IMR-90 (cell line): ENCODE results near the gene XKR3. TPM values are rescaled to one million over a fixed set of nuclear protein-coding genes. Genes with fewer than 3 reads are reported as not detected.

Experiments
- ATAC-seq: fragments of 200-7000 bp; cut with Tn5 transposase; 2 replicates; pipeline ENCODE4 v1.9.1; 2020; ENCODE audit warnings: low read depth, mild to moderate bottlenecking, moderate library complexity
- BruUV-seq: library from RNA; stranded (reverse); fragments of 400-500 nt; replicated peaks from 2 replicates; lab custom pipeline; 2021; lab: Mats Ljungman, UMichigan
- CTCF ChIA-PET: fragments of 300-600 bp; formaldehyde crosslinking; extraction: SDS; loops from one replicate; lab custom pipeline; 2021; ENCODE audit warnings: antibody characterized with exemption; lab: Yijun Ruan, JAX
- POLR2A ChIA-PET: fragments of 300-600 bp; sonication (Branson Sonifier 250); formaldehyde crosslinking; loops from one replicate; lab custom pipeline; 2022; ENCODE audit warnings: antibody characterized with exemption; ENCODE audit not compliant: unreplicated experiment; lab: Charles Lee
- DNase-seq: peaks from one replicate; pipeline ENCODE4 v3.0.0; 2013
- H2AFZ ChIP-seq: replicated peaks from 2 replicates; pipeline ENCODE3; 2013; ENCODE audit warnings: low read length, mild to moderate bottlenecking; ENCODE audit not compliant: poor library complexity
- H2AK5ac ChIP-seq: 2 replicates; pipeline ENCODE4 v1.6.1; 2013; ENCODE audit warnings: low read depth, low read length, inconsistent platforms
- H2AK9ac ChIP-seq: replicated peaks from 2 replicates; pipeline ENCODE3; 2013; ENCODE audit warnings: mild to moderate bottlenecking, low read depth, low read length, moderate library complexity; ENCODE audit not compliant: poor library complexity
- H2BK120ac ChIP-seq: 2 replicates; pipeline ENCODE4 v1.6.1; 2013; ENCODE audit warnings: low read depth, low read length, inconsistent platforms
- H2BK15ac ChIP-seq: 3 replicates; pipeline ENCODE4 v1.6.1; 2013; ENCODE audit warnings: low read depth, low read length, inconsistent platforms
- H2BK20ac ChIP-seq: 2 replicates; pipeline ENCODE4 v1.6.1; 2013; ENCODE audit warnings: low read depth, mild to moderate bottlenecking, inconsistent platforms, low read length, moderate library complexity
- H2BK5ac ChIP-seq: 2 replicates; pipeline ENCODE4 v1.6.1; 2013; ENCODE audit warnings: mild to moderate bottlenecking, low read depth, low read length, inconsistent platforms; ENCODE audit not compliant: poor library complexity, severe bottlenecking
- H3K14ac ChIP-seq: replicated peaks from 2 replicates; pipeline ENCODE4 v1.6.1; 2013; ENCODE audit warnings: low read depth, low read length, inconsistent platforms
- H3K18ac ChIP-seq: 2 replicates; pipeline ENCODE4 v1.6.1; 2013; ENCODE audit warnings: low read depth, low read length, control low read depth
- H3K23ac ChIP-seq: 2 replicates; pipeline ENCODE4 v1.6.1; 2013; ENCODE audit warnings: low read depth, low read length, inconsistent platforms
- H3K27ac ChIP-seq: 2 replicates; pipeline ENCODE4 v1.5.1; 2013; ENCODE audit warnings: mild to moderate bottlenecking, control low read depth, low read length; ENCODE audit not compliant: insufficient read depth
- H3K27me3 ChIP-seq: 2 replicates; pipeline ENCODE4 v1.6.1; 2013; ENCODE audit warnings: low read length; ENCODE audit not compliant: control insufficient read depth, insufficient read depth
- H3K36me3 ChIP-seq: 2 replicates; pipeline ENCODE4 v1.6.1; 2013; ENCODE audit warnings: low read length, mixed read lengths; ENCODE audit not compliant: control insufficient read depth, insufficient read depth
- H3K4ac ChIP-seq: 2 replicates; pipeline ENCODE4 v1.6.1; 2013; ENCODE audit warnings: low read depth, low read length, inconsistent platforms
- H3K4me1 ChIP-seq: 2 replicates; pipeline ENCODE4 v1.6.1; 2013; ENCODE audit warnings: low read length, mixed read lengths; ENCODE audit not compliant: control insufficient read depth, insufficient read depth
- H3K4me2 ChIP-seq: 2 replicates; pipeline ENCODE4 v1.6.1; 2013; ENCODE audit warnings: low read depth, mild to moderate bottlenecking, control low read depth, low read length, moderate library complexity
- H3K4me3 ChIP-seq: 2 replicates; pipeline ENCODE4 v1.5.1; 2013; ENCODE audit warnings: low read depth, mild to moderate bottlenecking, control low read depth, low read length, moderate library complexity; ENCODE audit not compliant: insufficient read depth
- H3K56ac ChIP-seq: 2 replicates; pipeline ENCODE4 v1.6.1; 2013; ENCODE audit warnings: low read length, inconsistent platforms; ENCODE audit not compliant: insufficient read depth; ENCODE audit errors: extremely low read depth
- H3K79me1 ChIP-seq, 2 experiments: 2 replicates each; pipeline ENCODE4 v1.6.1; 2013; ENCODE audit warnings: low read length in 2 of 2, inconsistent platforms in 1 of 2, low read depth in 1 of 2
- H3K9ac ChIP-seq: 2 replicates; pipeline ENCODE4 v1.6.1; 2013; ENCODE audit warnings: low read depth, low read length, control low read depth
- H3K9me1 ChIP-seq: 2 replicates; pipeline ENCODE4 v1.6.1; 2013; ENCODE audit warnings: low read length, inconsistent platforms; ENCODE audit not compliant: insufficient read depth
- H3K9me3 ChIP-seq: 2 replicates; pipeline ENCODE4 v1.6.1; 2013; ENCODE audit warnings: low read length; ENCODE audit not compliant: control insufficient read depth, insufficient read depth
- H4K20me1 ChIP-seq: 2 replicates; pipeline ENCODE4 v1.6.1; 2013; ENCODE audit warnings: low read length, inconsistent platforms; ENCODE audit not compliant: insufficient read depth
- H4K5ac ChIP-seq: 2 replicates; pipeline ENCODE4 v1.6.1; 2013; ENCODE audit warnings: mild to moderate bottlenecking, low read depth, low read length, control low read depth
- H4K8ac ChIP-seq, 2 experiments: 2 replicates each; pipeline ENCODE4 v1.6.1; 2013; ENCODE audit warnings: low read depth in 2 of 2, low read length in 2 of 2, control low read depth in 1 of 2, inconsistent platforms in 1 of 2
- H4K91ac ChIP-seq: 2 replicates; pipeline ENCODE4 v1.6.1; 2013; ENCODE audit warnings: low read depth, low read length, inconsistent platforms; ENCODE audit not compliant: insufficient read depth
- BHLHE40 ChIP-seq: fragments of 150-350 bp; IDR thresholded peaks from 2 replicates; pipeline ENCODE4 v1.6.1; 2016; ENCODE audit warnings: mild to moderate bottlenecking, low read depth, low read length
- CEBPB ChIP-seq: IDR thresholded peaks from 2 replicates; pipeline ENCODE4 v1.6.1; 2012; ENCODE audit warnings: low read depth, low read length, improper control_type of control experiment
- CHD1 ChIP-seq: IDR thresholded peaks from 2 replicates; pipeline ENCODE4 v1.6.1; 2012; ENCODE audit warnings: low read depth, low read length, improper control_type of control experiment
- CTCF ChIP-seq: conservative IDR thresholded peaks from 2 replicates; pipeline ENCODE4 v1.5.1; 2012; ENCODE audit warnings: mild to moderate bottlenecking, low read depth, low read length, improper control_type of control experiment
- ELK1 ChIP-seq: fragments of 150-350 bp; IDR thresholded peaks from 2 replicates; pipeline ENCODE4 v1.6.1; 2016; ENCODE audit warnings: low read depth, mild to moderate bottlenecking, low read length, moderate library complexity, borderline replicate concordance
- FOS ChIP-seq: fragments of 150-350 bp; IDR thresholded peaks from 2 replicates; pipeline ENCODE4 v1.6.1; 2016; ENCODE audit warnings: low read depth, low read length
- MAFK ChIP-seq: IDR thresholded peaks from 2 replicates; pipeline ENCODE4 v1.6.1; 2012; ENCODE audit warnings: low read depth, low read length, improper control_type of control experiment
- MAZ ChIP-seq: IDR thresholded peaks from 2 replicates; pipeline ENCODE4 v1.6.1; 2012; ENCODE audit warnings: low read depth, mild to moderate bottlenecking, low read length, improper control_type of control experiment, moderate library complexity, borderline replicate concordance
- MXI1 ChIP-seq: IDR thresholded peaks from 2 replicates; pipeline ENCODE4 v1.6.1; 2012; ENCODE audit warnings: low read depth, mild to moderate bottlenecking, low read length, moderate library complexity, borderline replicate concordance
- NFE2L2 ChIP-seq: fragments of 150-350 bp; IDR thresholded peaks from 2 replicates; pipeline ENCODE4 v1.6.1; 2016; ENCODE audit warnings: low read depth, mild to moderate bottlenecking, low read length
- POLR2A ChIP-seq: IDR thresholded peaks from 2 replicates; pipeline ENCODE4 v1.6.1; 2012; ENCODE audit warnings: mild to moderate bottlenecking, low read depth, low read length
- RAD21 ChIP-seq: IDR thresholded peaks from 2 replicates; pipeline ENCODE4 v1.6.1; 2012; ENCODE audit warnings: low read length, improper control_type of control experiment
- RCOR1 ChIP-seq: IDR thresholded peaks from 2 replicates; pipeline ENCODE4 v1.6.1; 2012; ENCODE audit warnings: mild to moderate bottlenecking, low read length, improper control_type of control experiment; ENCODE audit not compliant: insufficient replicate concordance
- RFX5 ChIP-seq: IDR thresholded peaks from 2 replicates; pipeline ENCODE4 v1.8.0; 2012; ENCODE audit warnings: low read depth, mild to moderate bottlenecking, low read length, moderate library complexity
- SMC3 ChIP-seq: fragments of 150-350 bp; IDR thresholded peaks from 2 replicates; pipeline ENCODE4 v1.6.1; 2016; ENCODE audit warnings: low read depth, mild to moderate bottlenecking, antibody characterized with exemption, low read length, moderate library complexity
- USF2 ChIP-seq: fragments of 150-350 bp; IDR thresholded peaks from 2 replicates; pipeline ENCODE4 v1.6.1; 2017; ENCODE audit warnings: mild to moderate bottlenecking, antibody characterized with exemption, low read length, low read depth
- WGBS, 2 experiments: methylation state at CpG; one replicate each; pipeline versions ENCODE4 v1.1.5 to v1.1.7; 2013; ENCODE audit warnings: missing lambda C conversion rate in 2 of 2; ENCODE audit not compliant: insufficient read length in 1 of 2; ENCODE audit errors: extremely low coverage in 2 of 2; 5-methylcytosine and 5-hydroxymethylcytosine counted together
- dilution Hi-C: fragments of 300-500 bp; cut with HindIII; formaldehyde crosslinking; loops from one replicate; pipeline ENCODE4 v1.14.3; 2018; ENCODE audit warnings: low sequenced_read_pairs; ENCODE audit not compliant: unreplicated experiment
- in situ Hi-C: fragments of 300-500 bp; cut with MboI; formaldehyde crosslinking; loops from 3 replicates; pipeline ENCODE4 v1.14.3; 2019; ENCODE audit warnings: low sequenced_read_pairs, inconsistent platforms, mixed read lengths
- intact Hi-C: fragments of 100-400 bp; cut with micrococcal nuclease; formaldehyde crosslinking; loops from 2 replicates; pipeline ENCODE4 v1.10.0; 2022
- polyA plus RNA-seq, 3 experiments: library from polyadenylated mRNA; depleted of rRNA; stranded (reverse); fragments of >200 nt; gene quantifications; 2 replicates each; pipeline ENCODE4 v1.2.3, GENCODE V29; 2012; ENCODE audit warnings: low replicate concordance in 1 of 3
- total RNA-seq: library from RNA; depleted of rRNA; stranded (reverse); fragments of >200 nt; gene quantifications from 2 replicates; pipeline ENCODE4 v1.2.3, GENCODE V29; 2012

XKR3 gene
- total and polyA plus RNA-seq, 2 of the 4 experiments (the other 2 are of a cell fraction), result not detected

- Histone ChIP-seq H2BK20ac (no peak overlapping the region), H3K56ac (no peak overlapping the region), H4K5ac (no peak overlapping the region), H3K23ac (no peak overlapping the region), H3K36me3 (no peaks in the 10 kb centered on the region), H2BK5ac (no peak overlapping the region), H2AFZ (no peak overlapping the region), H3K79me1 (no peaks in the 10 kb centered on the region), H3K14ac (no peak overlapping the region), H3K4me1 (no peaks in the 10 kb centered on the region), H3K27ac (no peak overlapping the region), H4K20me1 (no peaks in the 10 kb centered on the region), H3K4me3 (no peak overlapping the region), H3K9ac (no peak overlapping the region), H3K9me1 (no peaks in the 10 kb centered on the region), H3K9me3 (peaks cover 19% of the 10 kb centered on the region), H2BK15ac (no peak overlapping the region), H2AK5ac (no peak overlapping the region), H4K8ac (no peak overlapping the region), H3K18ac (no peak overlapping the region), H2AK9ac (no peak overlapping the region), H4K91ac (no peak overlapping the region), H3K4ac (no peak overlapping the region), H3K27me3 (no peaks in the 10 kb centered on the region), H2BK120ac (no peak overlapping the region), H3K4me2 (no peak overlapping the region)
- intact Hi-C loops (no loop called here), in situ Hi-C loops (no loop called here), dilution Hi-C loops (no loop called here)
- ChIA-PET CTCF (no interaction called here), POLR2A (no interaction called here)
- WGBS, 2 experiments, result no CpG with 5 or more reads among the region's 3 CpGs
- TF ChIP-seq RAD21, result no peak
- TF ChIP-seq POLR2A, result no peak
- TF ChIP-seq CEBPB, result no peak
- TF ChIP-seq NFE2L2, result no peak
- TF ChIP-seq MAFK, result no peak
- TF ChIP-seq FOS, result no peak
- TF ChIP-seq CHD1, result no peak
- TF ChIP-seq ELK1, result no peak
- no peak for TF ChIP-seq BHLHE40
- no peak for TF ChIP-seq CTCF
- no peak for TF ChIP-seq MXI1
- no peak for TF ChIP-seq USF2
- TF ChIP-seq RCOR1, result no peak
- no peak for TF ChIP-seq MAZ
- no peak for TF ChIP-seq RFX5
- no peak for TF ChIP-seq SMC3
- ATAC-seq (no peak), DNase-seq (no peak)
- no TSS peak for BruUV-seq
Observed at GRCh38 chr22:16776080-16776479, 49.1 kb downstream of the XKR3 start.
